A673 (cell line): ENCODE results near the gene FYTTD1. TPM values are rescaled to one million over a fixed set of nuclear protein-coding genes. Genes with fewer than 3 reads are reported as not detected.

Experiments
- BruUV-seq: library from RNA; stranded (reverse); fragments of 400-500 nt; replicated peaks from 2 replicates; lab custom pipeline; 2021; lab: Mats Ljungman, UMichigan
- CTCF ChIA-PET: fragments of 300-600 bp; sonication (Branson Sonifier 250); formaldehyde crosslinking; loops from one replicate; lab custom pipeline; 2022; ENCODE audit warnings: antibody characterized with exemption; lab: Charles Lee
- POLR2A ChIA-PET: fragments of 300-600 bp; sonication (Branson Sonifier 250); formaldehyde crosslinking; loops from one replicate; lab custom pipeline; 2022; ENCODE audit warnings: antibody characterized with exemption; ENCODE audit not compliant: low non-redundant PET; lab: Charles Lee
- DNase-seq: peaks from one replicate; pipeline ENCODE4 v3.0.0-alpha.2; 2015; ENCODE audit warnings: low spot score
- H3K27ac ChIP-seq: fragments of 200-600 bp; sonication (generic); 2 replicates; pipeline ENCODE4 v1.5.1; 2016; ENCODE audit warnings: mixed run types, low read depth, mild to moderate bottlenecking, mixed read lengths, antibody characterized with exemption, low read length; ENCODE audit not compliant: poor library complexity, severe bottlenecking
- H3K27me3 ChIP-seq: fragments of 200-600 bp; sonication (generic); replicated peaks from 2 replicates; pipeline ENCODE4 v1.6.1; 2017; ENCODE audit warnings: mixed run types, low read depth, mild to moderate bottlenecking, mixed read lengths, antibody characterized with exemption, low read length; ENCODE audit not compliant: insufficient read depth, poor library complexity
- H3K36me3 ChIP-seq: fragments of 200-600 bp; sonication (generic); 2 replicates; pipeline ENCODE4 v1.6.1; 2016; ENCODE audit warnings: mixed run types, mild to moderate bottlenecking, mixed read lengths, antibody characterized with exemption, low read length; ENCODE audit not compliant: insufficient read depth, poor library complexity, severe bottlenecking
- H3K4me1 ChIP-seq: fragments of 200-600 bp; sonication (generic); 2 replicates; pipeline ENCODE4 v1.6.1; 2017; ENCODE audit warnings: mixed run types, mild to moderate bottlenecking, mixed read lengths, antibody characterized with exemption, low read length; ENCODE audit not compliant: insufficient read depth, poor library complexity, severe bottlenecking
- H3K4me3 ChIP-seq: fragments of 200-600 bp; sonication (generic); 2 replicates; pipeline ENCODE4 v1.5.1; 2016; ENCODE audit warnings: low read depth, mixed run types, mild to moderate bottlenecking, mixed read lengths, low read length; ENCODE audit not compliant: poor library complexity, severe bottlenecking
- H3K9me3 ChIP-seq: fragments of 200-600 bp; sonication (generic); 2 replicates; pipeline ENCODE4 v1.6.1; 2016; ENCODE audit warnings: mixed run types, low read depth, mild to moderate bottlenecking, mixed read lengths, antibody characterized with exemption, low read length; ENCODE audit not compliant: poor library complexity, severe bottlenecking
- CTCF ChIP-seq: fragments of 300-800, 200-600 bp; sonication (generic); conservative IDR thresholded peaks from 2 replicates; pipeline ENCODE4 v1.5.1; 2017; ENCODE audit warnings: low read depth, mild to moderate bottlenecking, antibody characterized with exemption, low read length, moderate library complexity, mixed read lengths
- EZH2 ChIP-seq: fragments of 200-600 bp; sonication (generic); IDR thresholded peaks from 2 replicates; pipeline ENCODE4 v1.6.1; 2017; ENCODE audit warnings: borderline replicate concordance, low read depth, mild to moderate bottlenecking, mixed read lengths, antibody characterized with exemption, low read length; ENCODE audit not compliant: poor library complexity, severe bottlenecking
- intact Hi-C: fragments of 100-400 bp; cut with micrococcal nuclease; formaldehyde crosslinking; loops from one replicate; pipeline ENCODE4 v1.10.0; 2022; ENCODE audit not compliant: unreplicated experiment
- total RNA-seq: library from RNA; stranded (reverse); gene quantifications from 2 replicates; pipeline ENCODE4 v1.2.3, GENCODE V29; 2021

FYTTD1 gene
- total RNA-seq, 1 experiment from 2014 or later = 89.7 TPM

DNA sequence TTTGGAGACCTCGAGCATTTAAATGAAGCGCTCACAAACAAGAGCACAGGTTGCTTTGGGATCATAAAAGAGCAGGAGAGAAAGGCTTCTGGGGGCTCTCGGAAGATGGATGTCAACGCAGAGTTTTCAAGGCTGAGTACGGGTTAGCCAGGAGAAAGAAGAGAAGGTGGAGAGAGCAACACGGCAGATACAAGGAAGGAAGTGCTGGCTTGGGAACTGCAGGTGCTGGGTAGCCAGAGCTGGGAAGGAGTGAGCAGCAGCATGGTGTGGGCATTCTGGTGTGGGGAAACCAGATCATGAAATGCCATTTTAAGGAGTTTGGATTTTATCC, 12.4 kb upstream of the FYTTD1 start:
- peak overlapping the region; percentile 98 for H3K4me3 ChIP-seq
- no peaks in the 10 kb centered on the region for H3K36me3 ChIP-seq
- peaks cover 12% of the 10 kb centered on the region for H3K4me1 ChIP-seq
- peak overlapping the region; percentile 71 for H3K27ac ChIP-seq
- H3K27me3 ChIP-seq = no peaks in the 10 kb centered on the region
- ChIA-PET CTCF (no interaction called here), POLR2A (no interaction called here)
- no peak for DNase-seq
- TSS peak; percentile 90 for BruUV-seq
- no peak for TF ChIP-seq EZH2
- TF ChIP-seq CTCF = no peak
- H3K9me3 ChIP-seq = no peaks in the 10 kb centered on the region
- intact Hi-C loops = no loop called here

DNA sequence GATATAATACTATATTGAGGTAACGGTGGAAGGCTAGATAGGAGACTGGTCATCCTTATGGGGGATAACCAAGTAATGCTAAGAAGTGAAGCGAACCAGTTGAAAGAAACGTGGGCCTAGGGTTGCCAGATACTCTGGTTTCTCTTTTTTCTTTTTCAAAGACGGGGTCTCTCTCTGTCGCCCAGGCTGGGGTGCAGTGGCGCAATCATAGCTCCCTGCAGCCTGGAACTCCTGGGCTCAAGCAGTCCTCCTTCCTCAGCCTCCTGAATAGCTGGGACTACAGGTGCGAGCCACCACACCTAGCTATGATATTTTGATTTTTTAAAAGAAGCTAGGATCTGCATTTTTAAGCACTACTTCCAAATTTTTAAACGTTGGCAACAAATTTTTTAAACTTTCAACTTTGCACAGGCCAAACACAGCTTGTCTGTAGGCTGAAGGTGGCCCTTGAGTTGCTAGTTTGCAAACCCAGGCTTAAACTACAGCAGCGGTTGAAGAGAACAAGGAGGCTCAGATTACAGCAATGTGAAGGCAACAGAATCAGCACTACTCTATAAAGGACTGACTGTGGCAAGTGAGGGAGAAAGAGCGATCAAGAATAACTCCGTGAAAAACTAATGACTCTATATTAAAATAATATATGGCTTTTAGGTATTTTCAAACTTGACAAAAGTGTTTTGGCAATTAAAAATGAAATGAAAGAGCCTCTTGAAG, 11.8 kb upstream of the FYTTD1 start:
- no peak for DNase-seq
- TF ChIP-seq CTCF (no peak), EZH2 (no peak)
- H3K36me3 ChIP-seq = no peaks in the 10 kb centered on the region
- no peaks in the 10 kb centered on the region for H3K27me3 ChIP-seq
- ChIA-PET POLR2A (no interaction called here), CTCF (no interaction called here)
- H3K27ac ChIP-seq = peak overlapping the region; percentile 71
- BruUV-seq = no TSS peak
- peaks cover 12% of the 10 kb centered on the region for H3K4me1 ChIP-seq
- intact Hi-C loops = no loop called here
- H3K4me3 ChIP-seq = peak overlapping the region; percentile 98
- H3K9me3 ChIP-seq = no peaks in the 10 kb centered on the region

DNA sequence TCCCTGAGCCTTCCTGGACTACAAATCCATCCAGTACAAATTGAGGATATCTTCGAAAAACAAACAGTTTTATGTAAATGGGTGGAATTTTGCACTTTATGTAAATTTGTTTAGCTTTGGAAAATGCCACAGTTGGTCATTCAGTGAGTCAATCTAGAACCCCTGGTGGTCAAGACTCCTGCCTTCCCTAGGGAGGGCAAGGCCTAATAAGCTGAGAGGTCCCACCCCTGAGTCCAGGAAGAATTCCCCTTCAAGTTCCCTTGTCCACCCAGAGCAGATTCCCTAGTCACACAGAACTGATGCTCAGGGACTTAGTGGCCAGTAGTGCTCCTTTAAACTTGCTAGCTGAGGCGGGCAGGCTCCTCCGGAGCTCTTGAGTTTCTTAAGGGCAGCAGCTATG, 6.9 kb upstream of the FYTTD1 start:
- no peak for DNase-seq
- no peak overlapping the region for H3K27ac ChIP-seq
- ChIA-PET POLR2A (no interaction called here), CTCF (no interaction called here)
- no peaks in the 10 kb centered on the region for H3K27me3 ChIP-seq
- no TSS peak for BruUV-seq
- TF ChIP-seq EZH2 = no peak
- TF ChIP-seq CTCF = no peak
- intact Hi-C loops = no loop called here
- H3K9me3 ChIP-seq = no peaks in the 10 kb centered on the region
- H3K4me1 ChIP-seq = peaks cover 3% of the 10 kb centered on the region
- no peaks in the 10 kb centered on the region for H3K36me3 ChIP-seq
- H3K4me3 ChIP-seq = no peak overlapping the region
